ENCODE data around the gene SYNPO2.
"Not testable (repeated sequence)": the region's sequence is repeated elsewhere in the genome, so short reads cannot be mapped to it uniquely, and the experiment has no call there.

SYNPO2 gene

DNA sequence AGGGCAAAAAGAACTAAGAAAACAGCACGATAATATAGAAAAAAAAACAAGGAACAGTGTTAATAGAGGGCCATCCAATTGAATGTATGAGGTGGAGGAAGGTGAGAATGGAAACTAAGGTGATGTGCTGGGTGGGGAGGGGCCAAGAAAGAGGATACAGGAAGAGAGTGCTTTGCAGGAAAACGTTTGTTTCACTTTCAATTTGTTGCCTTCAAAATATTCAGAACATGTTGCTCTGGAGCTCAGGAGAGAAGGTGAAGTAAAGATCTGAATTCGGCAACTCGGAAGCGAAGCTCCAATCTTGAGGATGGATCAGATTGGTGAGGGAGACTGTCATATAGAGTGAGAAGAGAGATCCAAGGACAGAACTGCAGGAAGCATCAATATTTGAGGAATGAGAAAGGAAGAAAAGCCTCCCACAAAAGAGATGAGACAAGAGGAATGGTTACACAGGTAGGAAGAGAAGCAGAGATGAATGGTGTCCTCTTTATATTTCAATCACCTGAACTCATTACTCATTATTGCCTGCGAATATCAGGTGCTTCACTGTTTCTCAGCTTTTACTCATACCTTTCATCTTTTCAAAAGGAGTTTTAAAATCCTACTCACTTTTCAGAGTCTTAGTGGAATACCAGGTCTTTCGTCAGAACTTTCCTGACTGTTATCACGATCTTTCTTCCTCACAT lies 38.0 kb upstream of the SYNPO2 start:
- no peak for DNase-seq (ENCODE audit: insufficient read length)
- TF ChIP-seq TAF1 (IDR thresholded peaks at IDR 0.05; ENCODE audit: borderline replicate concordance, low read depth, low read length) (no peak), POLR2A (IDR thresholded peaks at IDR 0.05; ENCODE audit: low read depth, low read length) (no peak), POLR2AphosphoS5 (IDR thresholded peaks at IDR 0.05; ENCODE audit: low read depth, low read length) (no peak)
- peak; percentile 40 for FAIRE-seq

GRCh38 chr4:118857760-118858159 lies 30.9 kb upstream of the SYNPO2 start:
- FAIRE-seq: no peak
- no peak for TF ChIP-seq POLR2A (IDR thresholded peaks at IDR 0.05; ENCODE audit: low read depth, low read length)
- TF ChIP-seq POLR2AphosphoS5 (IDR thresholded peaks at IDR 0.05; ENCODE audit: low read depth, low read length): no peak
- TF ChIP-seq TAF1 (IDR thresholded peaks at IDR 0.05; ENCODE audit: borderline replicate concordance, low read depth, low read length): no peak

DNA sequence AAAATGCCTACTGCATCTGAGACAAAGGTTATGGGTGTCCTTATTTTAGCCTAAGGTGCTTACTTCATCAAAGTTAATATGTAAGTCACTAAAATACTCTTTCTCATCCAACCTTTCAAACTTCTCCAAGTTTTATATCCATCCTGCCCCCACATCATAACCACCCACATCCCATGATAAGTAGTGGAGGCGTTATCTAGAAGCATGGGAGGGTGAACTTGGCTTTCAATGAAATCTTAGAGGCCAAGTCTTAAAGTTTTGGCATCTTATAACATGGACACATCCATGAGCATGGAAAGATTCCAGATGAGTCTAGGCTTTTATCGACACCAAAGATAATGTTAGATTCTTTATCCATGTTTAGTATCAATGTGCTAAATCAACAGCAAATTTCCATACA lies 29.9 kb upstream of the SYNPO2 start:
- TF ChIP-seq POLR2AphosphoS5 (IDR thresholded peaks at IDR 0.05; ENCODE audit: low read depth, low read length) (no peak), POLR2A (IDR thresholded peaks at IDR 0.05; ENCODE audit: low read depth, low read length) (no peak), TAF1 (IDR thresholded peaks at IDR 0.05; ENCODE audit: borderline replicate concordance, low read depth, low read length) (no peak)
- FAIRE-seq (no peak), DNase-seq (ENCODE audit: insufficient read length) (no peak)

More at GRCh38 chr4:118857760-118858159, 30.9 kb upstream of the SYNPO2 start:
- DNase-seq (ENCODE audit: insufficient read length): no peak

DNA sequence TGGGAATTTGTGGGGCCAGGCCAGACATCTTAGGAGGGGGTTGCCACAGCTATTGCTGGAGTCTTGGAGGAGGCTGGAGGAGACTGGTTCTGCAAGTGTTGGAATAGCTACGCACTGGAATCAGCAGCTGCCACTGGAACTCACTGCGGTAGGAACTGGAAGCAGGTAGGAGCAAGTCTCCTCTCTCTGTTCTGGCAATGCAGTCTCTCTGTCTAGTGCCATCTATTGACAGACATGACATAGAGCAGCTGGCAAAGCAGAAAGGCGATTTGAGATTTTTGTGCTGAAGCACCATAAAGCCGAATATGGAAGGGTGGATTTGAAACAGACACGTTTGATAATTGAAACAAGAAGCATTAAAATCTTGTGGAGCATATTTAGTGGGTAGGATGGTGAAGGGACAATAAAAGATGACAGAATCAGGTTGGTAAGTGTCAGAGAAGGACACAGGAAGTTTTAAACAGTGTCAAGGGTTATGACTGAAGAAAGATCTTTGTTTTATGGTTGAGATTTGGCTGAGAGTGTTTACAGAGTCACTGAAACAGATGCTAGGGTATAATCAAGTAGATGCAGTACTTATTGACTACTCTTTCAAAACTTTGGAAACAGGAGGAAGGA lies 23.5 kb upstream of the SYNPO2 start:
- DNase-seq (ENCODE audit: insufficient read length) (no peak), FAIRE-seq (peak; percentile 85)
- TF ChIP-seq POLR2AphosphoS5 (IDR thresholded peaks at IDR 0.05; ENCODE audit: low read depth, low read length) (no peak), POLR2A (IDR thresholded peaks at IDR 0.05; ENCODE audit: low read depth, low read length) (no peak), TAF1 (IDR thresholded peaks at IDR 0.05; ENCODE audit: borderline replicate concordance, low read depth, low read length) (no peak)

GRCh38 chr4:118866442-118866841 lies 22.2 kb upstream of the SYNPO2 start:
- DNase-seq (ENCODE audit: insufficient read length): no peak

GRCh38 chr4:118867311-118868067 lies 21.2 kb upstream of the SYNPO2 start:
- TF ChIP-seq POLR2AphosphoS5 (IDR thresholded peaks at IDR 0.05; ENCODE audit: low read depth, low read length) (no peak), TAF1 (IDR thresholded peaks at IDR 0.05; ENCODE audit: borderline replicate concordance, low read depth, low read length) (no peak), POLR2A (IDR thresholded peaks at IDR 0.05; ENCODE audit: low read depth, low read length) (no peak)
- no peak for FAIRE-seq

More at GRCh38 chr4:118866442-118866841, 22.2 kb upstream of the SYNPO2 start:
- no peak for FAIRE-seq
- TF ChIP-seq POLR2AphosphoS5 (IDR thresholded peaks at IDR 0.05; ENCODE audit: low read depth, low read length): no peak

GRCh38 chr4:118869808-118870342 lies 18.8 kb upstream of the SYNPO2 start:
- no peak for DNase-seq (ENCODE audit: insufficient read length)
- no peak for TF ChIP-seq TAF1 (IDR thresholded peaks at IDR 0.05; ENCODE audit: borderline replicate concordance, low read depth, low read length)
- TF ChIP-seq POLR2AphosphoS5 (IDR thresholded peaks at IDR 0.05; ENCODE audit: low read depth, low read length): no peak
- TF ChIP-seq POLR2A (IDR thresholded peaks at IDR 0.05; ENCODE audit: low read depth, low read length): no peak
- no peak for FAIRE-seq

More at GRCh38 chr4:118867311-118868067, 21.2 kb upstream of the SYNPO2 start:
- DNase-seq (ENCODE audit: insufficient read length): no peak

DNA sequence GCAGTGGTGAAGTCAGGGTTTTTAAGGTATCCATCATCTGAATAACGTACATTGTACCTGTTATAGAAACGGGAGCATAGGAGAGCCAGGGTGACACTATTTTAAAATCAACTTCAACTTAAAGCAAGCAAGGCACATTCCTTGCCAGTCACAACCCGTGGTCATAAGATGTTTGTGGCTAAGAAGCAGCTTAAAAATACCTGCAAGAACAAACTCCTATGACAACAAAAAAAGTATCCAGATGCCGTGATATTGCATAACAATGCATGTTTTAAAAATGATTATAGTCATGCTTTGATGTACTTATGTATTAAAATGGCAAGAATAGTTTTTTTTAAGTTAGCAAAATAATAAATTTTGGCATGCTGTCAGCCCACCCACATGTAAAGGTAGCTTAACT lies 16.5 kb upstream of the SYNPO2 start:
- DNase-seq (ENCODE audit: insufficient read length) (no peak), FAIRE-seq (no peak)
- TF ChIP-seq POLR2A (IDR thresholded peaks at IDR 0.05; ENCODE audit: low read depth, low read length) (no peak), POLR2AphosphoS5 (IDR thresholded peaks at IDR 0.05; ENCODE audit: low read depth, low read length) (no peak), TAF1 (IDR thresholded peaks at IDR 0.05; ENCODE audit: borderline replicate concordance, low read depth, low read length) (no peak)

DNA sequence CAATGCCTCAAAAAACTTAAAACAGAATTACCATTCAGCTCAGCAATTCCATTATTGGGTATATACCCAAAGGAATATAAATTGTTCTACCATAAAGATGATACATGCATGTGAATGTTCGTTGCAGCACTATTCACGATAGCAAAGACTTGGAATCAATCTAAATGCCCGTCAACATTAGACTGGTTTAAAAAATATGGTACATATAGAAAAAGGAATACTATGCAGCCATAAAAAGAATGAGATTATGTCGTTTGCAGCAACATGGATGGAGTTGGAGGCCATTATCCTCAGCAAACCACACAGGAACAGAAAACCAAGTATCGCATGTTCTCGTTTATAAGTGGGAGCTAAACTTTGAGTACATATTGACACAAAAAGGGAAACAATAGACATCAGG lies 10.9 kb upstream of the SYNPO2 start:
- FAIRE-seq (no peak), DNase-seq (ENCODE audit: insufficient read length) (no peak)
- TF ChIP-seq POLR2A (IDR thresholded peaks at IDR 0.05; ENCODE audit: low read depth, low read length): no peak

- not testable (repeated sequence) for FAIRE-seq
Measured at GRCh38 chr4:118878507-118878906, 10.1 kb upstream of the SYNPO2 start.

DNA sequence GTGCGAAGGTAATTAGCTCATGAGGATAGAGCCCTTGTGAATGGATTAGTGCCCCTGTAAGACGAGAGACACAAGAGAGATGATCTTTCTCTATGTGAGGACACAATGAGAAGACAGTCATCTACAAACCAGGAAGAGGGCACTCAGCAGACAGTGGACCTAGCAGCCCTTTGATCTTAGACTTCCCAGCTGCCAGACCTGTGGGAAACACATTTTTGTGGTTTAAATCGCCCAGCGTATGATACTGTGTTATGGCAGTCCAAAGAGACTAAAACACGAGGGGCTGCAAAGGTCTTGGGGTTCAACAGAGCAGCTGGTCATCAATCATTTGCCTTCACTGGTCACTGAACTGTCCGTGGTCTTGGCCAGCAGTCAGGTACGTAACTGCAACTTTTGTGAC lies 9.2 kb upstream of the SYNPO2 start:
- DNase-seq (ENCODE audit: insufficient read length) (no peak), FAIRE-seq (no peak)
- TF ChIP-seq POLR2A (IDR thresholded peaks at IDR 0.05; ENCODE audit: low read depth, low read length) (no peak), POLR2AphosphoS5 (IDR thresholded peaks at IDR 0.05; ENCODE audit: low read depth, low read length) (no peak), TAF1 (IDR thresholded peaks at IDR 0.05; ENCODE audit: borderline replicate concordance, low read depth, low read length) (no peak)

More at GRCh38 chr4:118878507-118878906, 10.1 kb upstream of the SYNPO2 start:
- DNase-seq (ENCODE audit: insufficient read length): not testable (repeated sequence)
